K562 (cell line): ENCODE measurements around the gene RASSF3. TPM values are rescaled to one million over a fixed set of nuclear protein-coding genes. Genes with fewer than 3 reads are reported as not detected.

Experiments used
- ARHGAP35 ChIP-seq: fragments of 450-650 bp; IDR thresholded peaks from 2 replicates; pipeline ENCODE4 v1.6.1; 2018; ENCODE audit not compliant: partially characterized antibody
- ARID1B ChIP-seq: fragments of 450-650 bp; IDR thresholded peaks from 2 replicates; pipeline ENCODE4 v1.6.1; 2016; ENCODE audit warnings: antibody characterized with exemption, mild to moderate bottlenecking, inconsistent platforms
- BRD9 ChIP-seq: fragments of 450-650 bp; IDR thresholded peaks from 2 replicates; pipeline ENCODE4 v1.6.1; 2018; ENCODE audit warnings: low read depth; ENCODE audit not compliant: partially characterized antibody
- DMBX1 ChIP-seq: fragments of 250-450 bp; sonication (Bioruptor Pico); IDR thresholded peaks from 2 replicates; pipeline ENCODE4 v1.8.0; 2022; ENCODE audit warnings: inconsistent platforms, mild to moderate bottlenecking, moderate library complexity, borderline replicate concordance
- ESRRA ChIP-seq: fragments of 450-650 bp; IDR thresholded peaks from 2 replicates; pipeline ENCODE4 v1.6.1; 2014; ENCODE audit warnings: low read depth, mild to moderate bottlenecking, moderate library complexity, borderline replicate concordance
- FOXK1 ChIP-seq: sonication (generic); formaldehyde crosslinking; IDR thresholded peaks from 2 replicates; pipeline ENCODE4 v1.8.0; 2022; ENCODE audit warnings: missing genetic modification reagents, mild to moderate bottlenecking, borderline replicate concordance
- FOXP1 ChIP-seq: sonication (generic); formaldehyde crosslinking; IDR thresholded peaks from 2 replicates; pipeline ENCODE4 v1.8.0; 2022; ENCODE audit warnings: mild to moderate bottlenecking, missing genetic modification reagents
- HSF4 ChIP-seq: fragments of 250-450 bp; sonication (Bioruptor Pico); IDR thresholded peaks from 2 replicates; pipeline ENCODE4 v2.1.2; 2022; ENCODE audit warnings: mild to moderate bottlenecking, moderate library complexity, borderline replicate concordance
- MECOM ChIP-seq: fragments of 250-450 bp; sonication (Bioruptor Pico); IDR thresholded peaks from 2 replicates; pipeline ENCODE4 v1.8.0; 2022; ENCODE audit warnings: inconsistent platforms
- MXI1 ChIP-seq: IDR thresholded peaks from 2 replicates; pipeline ENCODE4 v1.6.1; 2011; ENCODE audit warnings: low read depth, mild to moderate bottlenecking, improper control_type of control experiment, low read length
- NBN ChIP-seq: fragments of 450-650 bp; IDR thresholded peaks from 2 replicates; pipeline ENCODE4 v1.6.1; 2016; ENCODE audit warnings: low read depth, mild to moderate bottlenecking
- PHF21A ChIP-seq: fragments of 450-650 bp; IDR thresholded peaks from 2 replicates; pipeline ENCODE4 v1.6.1; 2017; ENCODE audit warnings: low read depth, borderline replicate concordance
- RAD21 ChIP-seq, 2 experiments: fragments of 250-450 bp in 1 of 2; fragments of 450-650 bp in 1 of 2; sonication (Bioruptor Pico) in 1 of 2; formaldehyde crosslinking in 1 of 2; IDR thresholded peaks in 1 of 2; conservative IDR thresholded peaks in 1 of 2; 2 replicates each; pipeline versions ENCODE4 v1.4.0 to v1.8.0; 2020 to 2022; ENCODE audit warnings: mild to moderate bottlenecking in 2 of 2, moderate library complexity in 1 of 2
- RBM15 ChIP-seq: fragments of 200-400 bp; formaldehyde crosslinking; IDR thresholded peaks from 2 replicates; pipeline ENCODE4 v1.6.1; 2018; ENCODE audit warnings: mild to moderate bottlenecking, low read length, moderate library complexity; ENCODE audit not compliant: insufficient read depth
- RBM34 ChIP-seq: fragments of 200-400 bp; formaldehyde crosslinking; IDR thresholded peaks from 2 replicates; pipeline ENCODE4 v1.6.1; 2018; ENCODE audit warnings: low read length, borderline replicate concordance; ENCODE audit not compliant: insufficient read depth
- RREB1 ChIP-seq: fragments of 250-450 bp; sonication (Bioruptor Pico); IDR thresholded peaks from 2 replicates; pipeline ENCODE4 v1.4.0; 2020
- TEAD2 ChIP-seq: fragments of 450-650 bp; IDR thresholded peaks from 2 replicates; pipeline ENCODE4 v1.6.1; 2016; ENCODE audit warnings: missing genetic modification characterization, control low read depth, missing compliant biosample characterization
- TFAP4 ChIP-seq: sonication (generic); formaldehyde crosslinking; IDR thresholded peaks from 2 replicates; pipeline ENCODE4 v1.8.0; 2022; ENCODE audit warnings: missing genetic modification reagents, mild to moderate bottlenecking, moderate library complexity, borderline replicate concordance
- USF2 ChIP-seq: sonication (generic); formaldehyde crosslinking; IDR thresholded peaks from 2 replicates; pipeline ENCODE4 v1.5.0; 2020; ENCODE audit warnings: missing genetic modification reagents
- ZKSCAN3 ChIP-seq: fragments of 250-450 bp; sonication (Bioruptor Pico); IDR thresholded peaks from 2 replicates; pipeline ENCODE4 v1.4.0; 2020
- ZNF57 ChIP-seq: fragments of 450-650 bp; formaldehyde crosslinking; IDR thresholded peaks from 2 replicates; pipeline ENCODE4 v1.4.0; 2020; ENCODE audit warnings: mild to moderate bottlenecking, moderate library complexity
- ZSCAN29 ChIP-seq: fragments of 450-650 bp; IDR thresholded peaks from 2 replicates; pipeline ENCODE4 v1.6.1; 2017
- polyA plus RNA-seq, 8 experiments: library from polyadenylated mRNA; depleted of rRNA in 4 of 8; stranded (reverse) in 5 of 8; unstranded in 3 of 8; fragments of >200 nt; fragmentation: Nextera tagmentation in 2 of 8; fragmentation: Illumina TruSeq in 1 of 8; extraction: Ambion mirVana in 2 of 8; extraction: Trizol in 1 of 8; gene quantifications; 2 replicates each; pipeline versions ENCODE4 v1.2.1 to v1.2.3, GENCODE V29; 2011 to 2014; ENCODE audit warnings: inconsistent platforms in 1 of 8, missing spikeins in 1 of 8
- total RNA-seq, 7 experiments: library from RNA; depleted of rRNA in 6 of 7; stranded (reverse); fragments of >200 nt in 6 of 7; fragmentation: Illumina TruSeq in 2 of 7; extraction: Trizol in 2 of 7; gene quantifications; 2 replicates each; pipeline versions ENCODE4 v1.2.1 to v1.2.3, GENCODE V29; 2011 to 2021; ENCODE audit warnings: low replicate concordance in 1 of 7

RASSF3 gene
- total and polyA plus RNA-seq, 9 of the 15 experiments (the other 6 are each of a cell fraction or from before 2014, with no cell fraction given) = 3.7 to 39.2 (median 20.2) TPM

- TF ChIP-seq RREB1 (CRISPR knock-in tag) = no peak
- TF ChIP-seq USF2 (CRISPR knock-in tag) = peak; percentile 70
- no peak for TF ChIP-seq TEAD2 (tag)
- TF ChIP-seq RAD21 (CRISPR knock-in tag; conservative IDR thresholded peaks at IDR 0.05 in 1 of 2, IDR thresholded peaks at IDR 0.05 in 1 of 2) = peak in 1 of 2 experiments; percentile 41; a peak in 2 of 4 replicates
- no peak for TF ChIP-seq FOXK1
- peak; percentile 4; the same call in 1 of the 2 replicates for TF ChIP-seq ZSCAN29
- TF ChIP-seq DMBX1 (CRISPR knock-in tag) = 0 out of 2 replicates have a peak, but pooled peaks have one; percentile 44
- no peak for TF ChIP-seq PHF21A
- no peak for TF ChIP-seq MXI1
- TF ChIP-seq ARHGAP35 = no peak
- peak; percentile 63; the same call in 1 of the 2 replicates for TF ChIP-seq MECOM
- TF ChIP-seq ZKSCAN3 (CRISPR knock-in tag) = no peak
- TF ChIP-seq HSF4 (CRISPR knock-in tag) = no peak
- TF ChIP-seq RBM34 = no peak
- TF ChIP-seq ESRRA = no peak
- no peak for TF ChIP-seq FOXP1 (CRISPR knock-in tag)
- 0 out of 2 replicates have a peak, but pooled peaks have one; percentile 22 for TF ChIP-seq TFAP4 (CRISPR knock-in tag)
- no peak for TF ChIP-seq RBM15
- no peak for TF ChIP-seq ZNF57
- TF ChIP-seq BRD9 = peak; percentile 87
- TF ChIP-seq NBN = peak; percentile 78
- peak; percentile 39 for TF ChIP-seq ARID1B
These were observed 1.3 kb upstream of the RASSF3 start (continued) for GRCh38 chr12:64608901-64609535.
